Measurements from ENCODE around the gene CALR3. TPM values are rescaled to one million over a fixed set of nuclear protein-coding genes. Genes with fewer than 3 reads are reported as not detected.

CALR3 gene
- total and polyA plus RNA-seq, 2 of the 13 experiments (the other 11 are each of a cell fraction or from before 2014, with no cell fraction given), result not detected

DNA sequence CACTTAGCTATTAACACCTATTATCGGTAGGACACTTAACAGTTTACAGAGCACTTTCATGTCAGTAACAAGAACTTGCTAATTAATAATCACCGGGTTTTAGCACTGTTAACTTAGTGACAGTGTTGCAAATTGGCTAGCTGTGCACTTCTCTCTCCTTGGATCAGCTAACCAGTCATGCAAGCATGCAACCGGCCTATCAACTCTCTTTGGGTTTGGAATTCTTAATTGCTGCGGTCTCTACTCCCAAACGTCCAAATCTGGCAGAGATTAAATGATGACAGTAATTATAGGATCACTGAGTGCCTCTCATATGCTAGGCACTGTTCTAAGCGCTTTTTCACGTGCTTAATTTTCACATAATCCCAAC is 25.4 kb downstream of the CALR3 start (continued):
- TF ChIP-seq ZUFSP (CRISPR knock-in tag; IDR thresholded peaks at IDR 0.05; ENCODE audit: borderline replicate concordance) (no peak), CEBPB (IDR thresholded peaks at IDR 0.05; ENCODE audit: borderline replicate concordance, low read depth, low read length) (no peak), ZSCAN30 (CRISPR knock-in tag; IDR thresholded peaks at IDR 0.05) (no peak), ZNF234 (CRISPR knock-in tag; conservative IDR thresholded peaks at IDR 0.05) (no peak), PAWR (CRISPR knock-in tag; IDR thresholded peaks at IDR 0.05; ENCODE audit: borderline replicate concordance) (no peak)

DNA sequence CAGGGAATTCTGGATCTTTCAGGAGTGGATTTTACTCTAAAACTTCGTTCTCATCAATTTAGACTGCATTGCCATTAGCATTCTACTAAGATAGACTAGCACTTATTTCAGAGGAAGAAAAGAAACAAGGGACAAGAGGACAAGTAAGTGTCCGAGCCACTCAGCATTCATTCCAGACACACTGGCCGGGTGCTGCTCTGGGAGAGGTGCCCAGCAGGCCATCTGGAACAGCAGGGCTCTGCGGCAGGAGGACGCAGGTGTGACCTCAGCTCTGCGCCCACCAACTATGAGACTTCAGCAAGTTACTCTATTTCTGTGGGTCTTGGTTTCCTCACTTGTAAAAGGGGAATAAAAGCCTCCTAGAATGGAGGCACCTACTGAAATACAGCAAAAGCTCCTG is 28.4 kb downstream of the CALR3 start:
- ATAC-seq (no peak), DNase-seq (ENCODE audit: low spot score) (no peak), FAIRE-seq (no peak)
- intact Hi-C loops (cut with micrococcal nuclease; ENCODE audit: unreplicated experiment) (no loop called here), in situ Hi-C loops (cut with HindIII; ENCODE audit: extremely low pct_ligation_motif_present, low pct_unique_long_range_greater_than_20kb) (no loop called here)
- BruUV-seq (replicated peaks), result no TSS peak
- 95% methylated on average over 6 of the region's 6 CpGs for WGBS (ENCODE audit: low lambda C conversion rate)
- CTCF ChIA-PET (ENCODE audit: low intra/inter-chr PET ratio, low total read pairs), result no interaction called here
- Histone ChIP-seq H3K79me2 (ENCODE audit: insufficient read depth, low read length) (peaks cover 80% of the 10 kb centered on the region), H4K20me1 (ENCODE audit: insufficient read depth, low read length) (peaks cover 29% of the 10 kb centered on the region), H3K9ac (ENCODE audit: insufficient read depth, low read depth, low read length) (no peak overlapping the region), H2AFZ (ENCODE audit: low read length) (no peak overlapping the region), H3K4me2 (ENCODE audit: low read depth, low read length) (no peak overlapping the region), H3K4me3 (replicated peaks in 1 of 3; ENCODE audit: insufficient read depth in 1 of 3, low read depth in 2 of 3, low read length in 3 of 3) (no peak overlapping the region), H3K36me3 (replicated peaks in 1 of 2; ENCODE audit: control insufficient read depth in 1 of 2, insufficient read depth in 2 of 2, low read length in 2 of 2) (no peaks in the 10 kb centered on the region; a peak in 1 of 5 replicates), H3K27ac (ENCODE audit: extremely low read length, insufficient read depth, low read length) (no peak overlapping the region), H3K9me3 (ENCODE audit: low read length) (no peaks in the 10 kb centered on the region), H3K4me1 (ENCODE audit: insufficient read depth, low read length) (peaks cover 89% of the 10 kb centered on the region), H3K27me3 (ENCODE audit: control insufficient read depth in 1 of 2, insufficient read depth in 2 of 2, low read length in 2 of 2) (no peaks in the 10 kb centered on the region)
- POLR2A ChIA-PET, result no interaction called here
- TF ChIP-seq ZBTB20 (CRISPR knock-in tag; IDR thresholded peaks at IDR 0.05; ENCODE audit: borderline replicate concordance, low read depth) (no peak), ZNF724P (CRISPR knock-in tag; IDR thresholded peaks at IDR 0.05; ENCODE audit: borderline replicate concordance) (no peak), HES4 (CRISPR knock-in tag; IDR thresholded peaks at IDR 0.05; ENCODE audit: borderline replicate concordance) (no peak), JUNB (CRISPR knock-in tag; IDR thresholded peaks at IDR 0.05; ENCODE audit: borderline replicate concordance) (no peak), SMARCC2 (IDR thresholded peaks at IDR 0.05) (no peak), ATF7 (IDR thresholded peaks at IDR 0.05) (no peak), ATF7 (CRISPR knock-in tag; IDR thresholded peaks at IDR 0.05) (no peak), FOXP4 (CRISPR knock-in tag; IDR thresholded peaks at IDR 0.05) (no peak), ELF4 (CRISPR knock-in tag; IDR thresholded peaks at IDR 0.05; ENCODE audit: borderline replicate concordance) (no peak)
- TF ChIP-seq, protein P1, sequence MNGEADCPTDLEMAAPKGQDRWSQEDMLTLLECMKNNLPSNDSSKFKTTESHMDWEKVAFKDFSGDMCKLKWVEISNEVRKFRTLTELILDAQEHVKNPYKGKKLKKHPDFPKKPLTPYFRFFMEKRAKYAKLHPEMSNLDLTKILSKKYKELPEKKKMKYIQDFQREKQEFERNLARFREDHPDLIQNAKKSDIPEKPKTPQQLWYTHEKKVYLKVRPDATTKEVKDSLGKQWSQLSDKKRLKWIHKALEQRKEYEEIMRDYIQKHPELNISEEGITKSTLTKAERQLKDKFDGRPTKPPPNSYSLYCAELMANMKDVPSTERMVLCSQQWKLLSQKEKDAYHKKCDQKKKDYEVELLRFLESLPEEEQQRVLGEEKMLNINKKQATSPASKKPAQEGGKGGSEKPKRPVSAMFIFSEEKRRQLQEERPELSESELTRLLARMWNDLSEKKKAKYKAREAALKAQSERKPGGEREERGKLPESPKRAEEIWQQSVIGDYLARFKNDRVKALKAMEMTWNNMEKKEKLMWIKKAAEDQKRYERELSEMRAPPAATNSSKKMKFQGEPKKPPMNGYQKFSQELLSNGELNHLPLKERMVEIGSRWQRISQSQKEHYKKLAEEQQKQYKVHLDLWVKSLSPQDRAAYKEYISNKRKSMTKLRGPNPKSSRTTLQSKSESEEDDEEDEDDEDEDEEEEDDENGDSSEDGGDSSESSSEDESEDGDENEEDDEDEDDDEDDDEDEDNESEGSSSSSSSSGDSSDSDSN (CRISPR knock-in tag; IDR thresholded peaks at IDR 0.05), result no peak
- TF ChIP-seq, protein P2, sequence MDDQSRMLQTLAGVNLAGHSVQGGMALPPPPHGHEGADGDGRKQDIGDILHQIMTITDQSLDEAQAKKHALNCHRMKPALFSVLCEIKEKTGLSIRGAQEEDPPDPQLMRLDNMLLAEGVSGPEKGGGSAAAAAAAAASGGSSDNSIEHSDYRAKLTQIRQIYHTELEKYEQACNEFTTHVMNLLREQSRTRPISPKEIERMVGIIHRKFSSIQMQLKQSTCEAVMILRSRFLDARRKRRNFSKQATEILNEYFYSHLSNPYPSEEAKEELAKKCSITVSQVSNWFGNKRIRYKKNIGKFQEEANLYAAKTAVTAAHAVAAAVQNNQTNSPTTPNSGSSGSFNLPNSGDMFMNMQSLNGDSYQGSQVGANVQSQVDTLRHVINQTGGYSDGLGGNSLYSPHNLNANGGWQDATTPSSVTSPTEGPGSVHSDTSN (CRISPR knock-in tag; IDR thresholded peaks at IDR 0.05; ENCODE audit: borderline replicate concordance), result no peak
